Hematopoietic multipotent progenitor cell treated with erythropoietin and hydrocortisone succinate and interleukin-3 and kit ligand, for 15 days (in vitro differentiated cells): ENCODE results near the gene BFSP2.
"Not testable (repeated sequence)": the region's sequence is repeated elsewhere in the genome, so short reads cannot be mapped to it uniquely, and the experiment has no call there.

Experiments used
- DNase-seq: peaks from one replicate; pipeline ENCODE4 v3.0.0-alpha.2; 2015; ENCODE audit warnings: low spot score

Gene BFSP2

GRCh38 chr3:133457465-133458067 is 57.7 kb downstream of the BFSP2 start:
- no peak for DNase-seq

- DNase-seq, result no peak
Measured at GRCh38 chr3:133459400-133459799, 59.5 kb downstream of the BFSP2 start.

GRCh38 chr3:133460809-133461208 is 61.0 kb downstream of the BFSP2 start:
- no peak for DNase-seq

- DNase-seq, result no peak
Measured at GRCh38 chr3:133461291-133461690, 61.4 kb downstream of the BFSP2 start.

GRCh38 chr3:133463347-133463860 is 63.5 kb downstream of the BFSP2 start:
- no peak for DNase-seq

GRCh38 chr3:133464573-133464972 is 64.7 kb downstream of the BFSP2 start:
- no peak for DNase-seq

GRCh38 chr3:133466531-133467386 is 66.9 kb downstream of the BFSP2 start:
- DNase-seq, result no peak

- no peak for DNase-seq
Measured at GRCh38 chr3:133467780-133468179, 67.9 kb downstream of the BFSP2 start.

GRCh38 chr3:133468251-133468721 is 68.4 kb downstream of the BFSP2 start:
- DNase-seq, result no peak

GRCh38 chr3:133469140-133469731 is 69.4 kb downstream of the BFSP2 start:
- DNase-seq, result no peak

- DNase-seq, result no peak
Measured at GRCh38 chr3:133472242-133472641, 72.4 kb downstream of the BFSP2 start.

GRCh38 chr3:133472889-133473288 is 73.0 kb downstream of the BFSP2 start:
- DNase-seq, result no peak

GRCh38 chr3:133473472-133474191 is 73.8 kb downstream of the BFSP2 start:
- DNase-seq, result not testable (repeated sequence)

GRCh38 chr3:133474251-133474801 is 74.5 kb downstream of the BFSP2 start:
- no peak for DNase-seq

GRCh38 chr3:133474817-133475216 is 75.0 kb downstream of the BFSP2 start:
- no peak for DNase-seq

- DNase-seq, result no peak
Measured at GRCh38 chr3:133475245-133476010, 75.6 kb downstream of the BFSP2 start.

- no peak for DNase-seq
Measured at GRCh38 chr3:133476971-133477375, 77.1 kb downstream of the BFSP2 start.

GRCh38 chr3:133477487-133477886 is 77.6 kb downstream of the BFSP2 start:
- no peak for DNase-seq

GRCh38 chr3:133478624-133479023 is 78.8 kb downstream of the BFSP2 start:
- DNase-seq, result no peak

- no peak for DNase-seq
Measured at GRCh38 chr3:133479401-133479800, 79.5 kb downstream of the BFSP2 start.
